Thyroid gland (tissue), 4 donors: ENCODE measurements around the gene ADGRD1.

Source experiments
- CTCF ChIP-seq, 6 experiments: fragments of 200-600 bp in 3 of 6; fragments of 450-650 bp in 3 of 6; sonication (generic) in 3 of 6; IDR thresholded peaks; one replicate each; pipeline ENCODE4 v1.5.1; 2016 to 2019; ENCODE audit warnings: antibody characterized with exemption in 6 of 6, mild to moderate bottlenecking in 2 of 6, inconsistent platforms in 1 of 6, moderate library complexity in 1 of 6
- POLR2A ChIP-seq, 2 donors: fragments of 450-650 bp; IDR thresholded peaks; one replicate each; pipeline ENCODE4 v1.6.1; 2017; ENCODE audit warnings: antibody characterized with exemption in 2 of 2, mild to moderate bottlenecking in 2 of 2, moderate library complexity in 1 of 2

DNA sequence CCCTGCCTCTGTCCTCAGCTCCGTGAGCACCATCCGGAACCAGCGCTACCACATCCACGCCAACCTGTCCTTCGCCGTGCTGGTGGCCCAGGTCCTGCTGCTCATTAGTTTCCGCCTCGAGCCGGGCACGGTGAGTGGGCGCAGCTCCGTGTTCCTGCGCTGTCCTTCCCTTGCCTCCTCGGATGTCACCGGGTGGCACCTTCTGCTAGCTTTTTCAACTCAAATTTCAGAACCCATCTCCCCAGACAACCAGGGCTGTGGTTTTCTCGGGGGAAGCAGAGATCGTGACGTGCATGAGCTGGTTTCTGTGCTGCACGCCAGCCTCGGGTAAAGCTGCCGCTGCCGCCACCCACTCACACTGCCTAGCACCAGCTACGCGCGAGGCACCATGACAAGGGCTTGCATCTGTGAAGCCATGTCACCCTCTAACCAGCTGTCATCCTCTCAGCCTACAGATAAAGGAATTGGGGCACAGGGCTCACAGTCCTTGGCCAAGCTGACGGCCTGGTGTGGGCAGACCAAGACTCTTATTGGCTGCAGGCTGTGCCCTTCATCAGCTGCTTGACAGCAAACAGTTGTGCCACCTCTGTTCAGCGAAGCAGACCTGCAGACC lies 152.1 kb downstream of the ADGRD1 start:
- no peak for TF ChIP-seq CTCF (IDR thresholded peaks at IDR 0.05)
- no peak for TF ChIP-seq POLR2A (IDR thresholded peaks at IDR 0.05)
